Ovary (tissue), 3 donors: ENCODE results near the gene OTUD5.
"Not testable (repeated sequence)": the region's sequence is repeated elsewhere in the genome, so short reads cannot be mapped to it uniquely, and the experiment has no call there.

Experiments
- POLR2A ChIP-seq: fragments of 450-650 bp; IDR thresholded peaks from one replicate; pipeline ENCODE4 v1.6.1; 2017; ENCODE audit warnings: antibody characterized with exemption, mild to moderate bottlenecking, moderate library complexity
- TF ChIP-seq, protein P1 (sequence below), 3 donors: fragments of 450-650 bp in 2 of 3; fragments of 200-600 bp in 1 of 3; IDR thresholded peaks; one replicate each; pipeline versions ENCODE4 v1.5.1 to v1.8.0; 2016 to 2022; ENCODE audit warnings: antibody characterized with exemption in 3 of 3, mild to moderate bottlenecking in 1 of 3
- donor health status: DM: no; HTN: no; CAD: no.

DNA sequence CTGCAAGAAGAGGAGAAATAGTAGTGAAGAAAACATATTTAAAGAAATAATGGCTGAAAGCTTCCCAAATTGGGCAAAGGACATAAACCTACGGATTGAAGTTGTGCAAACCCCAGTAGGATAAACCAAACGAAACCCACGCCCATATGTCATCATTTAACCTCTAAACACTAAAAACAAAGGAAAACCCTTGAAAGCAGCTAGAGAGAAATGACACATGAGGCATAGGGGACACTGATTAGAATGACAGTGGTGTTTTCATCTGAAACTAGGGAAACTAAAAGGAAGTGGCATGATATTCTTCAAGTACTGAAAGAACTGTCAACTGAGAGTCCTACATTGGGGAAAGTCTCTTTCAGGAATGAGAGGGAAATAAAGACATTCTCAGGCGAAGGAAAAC is 80.5 kb downstream of the OTUD5 start:
- TF ChIP-seq, protein P1, sequence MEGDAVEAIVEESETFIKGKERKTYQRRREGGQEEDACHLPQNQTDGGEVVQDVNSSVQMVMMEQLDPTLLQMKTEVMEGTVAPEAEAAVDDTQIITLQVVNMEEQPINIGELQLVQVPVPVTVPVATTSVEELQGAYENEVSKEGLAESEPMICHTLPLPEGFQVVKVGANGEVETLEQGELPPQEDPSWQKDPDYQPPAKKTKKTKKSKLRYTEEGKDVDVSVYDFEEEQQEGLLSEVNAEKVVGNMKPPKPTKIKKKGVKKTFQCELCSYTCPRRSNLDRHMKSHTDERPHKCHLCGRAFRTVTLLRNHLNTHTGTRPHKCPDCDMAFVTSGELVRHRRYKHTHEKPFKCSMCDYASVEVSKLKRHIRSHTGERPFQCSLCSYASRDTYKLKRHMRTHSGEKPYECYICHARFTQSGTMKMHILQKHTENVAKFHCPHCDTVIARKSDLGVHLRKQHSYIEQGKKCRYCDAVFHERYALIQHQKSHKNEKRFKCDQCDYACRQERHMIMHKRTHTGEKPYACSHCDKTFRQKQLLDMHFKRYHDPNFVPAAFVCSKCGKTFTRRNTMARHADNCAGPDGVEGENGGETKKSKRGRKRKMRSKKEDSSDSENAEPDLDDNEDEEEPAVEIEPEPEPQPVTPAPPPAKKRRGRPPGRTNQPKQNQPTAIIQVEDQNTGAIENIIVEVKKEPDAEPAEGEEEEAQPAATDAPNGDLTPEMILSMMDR (IDR thresholded peaks at IDR 0.05), result not testable (repeated sequence)
- not testable (repeated sequence) for TF ChIP-seq POLR2A
